Transverse colon (tissue), 4 donors: ENCODE results near the gene CACNA1S. TPM values are rescaled to one million over a fixed set of nuclear protein-coding genes. Genes with fewer than 3 reads are reported as not detected.

Source experiments
- DNase-seq: peaks from one replicate; pipeline ENCODE4 v3.0.0-alpha.2; 2019
- H3K27ac ChIP-seq, 4 donors: fragments of 200-600 bp; sonication (generic); 2 replicates each; pipeline ENCODE4 v1.5.1; 2016 to 2018; ENCODE audit warnings: inconsistent platforms in 4 of 4
- H3K27me3 ChIP-seq: fragments of 200-600 bp; sonication (generic); 2 replicates; pipeline ENCODE4 v1.5.1; 2017; ENCODE audit warnings: inconsistent platforms
- H3K36me3 ChIP-seq, 4 donors: fragments of 200-600 bp; sonication (generic); 2 replicates each; pipeline ENCODE4 v1.5.1; 2017 to 2019; ENCODE audit warnings: inconsistent platforms in 4 of 4
- H3K4me1 ChIP-seq, 4 donors: fragments of 200-600 bp; sonication (generic); 2 replicates each; pipeline ENCODE4 v1.5.1; 2017 to 2020; ENCODE audit warnings: inconsistent platforms in 4 of 4
- H3K4me3 ChIP-seq, 4 donors: fragments of 200-600 bp; sonication (generic); 1 replicate in 1 of 4; 2 replicates in 3 of 4; pipeline versions ENCODE4 v1.5.1 to v1.6.1; 2017 to 2019; ENCODE audit warnings: inconsistent platforms in 4 of 4
- H3K9me3 ChIP-seq, 2 donors: fragments of 200-600 bp; sonication (generic); 2 replicates each; pipeline ENCODE4 v1.5.1; 2017 to 2019; ENCODE audit warnings: inconsistent platforms in 2 of 2
- EP300 ChIP-seq: sonication (generic); formaldehyde crosslinking; IDR thresholded peaks from one replicate; pipeline ENCODE4 v1.6.1; 2017; ENCODE audit warnings: antibody characterized with exemption, low read depth
- POLR2A ChIP-seq: fragments of 450-650 bp; IDR thresholded peaks from one replicate; pipeline ENCODE4 v1.6.1; 2016; ENCODE audit warnings: antibody characterized with exemption, mild to moderate bottlenecking, moderate library complexity
- POLR2AphosphoS5 ChIP-seq, 3 donors: sonication (generic); formaldehyde crosslinking; IDR thresholded peaks; one replicate each; pipeline ENCODE4 v1.6.1; 2016; ENCODE audit warnings: antibody characterized with exemption in 3 of 3
- WGBS, 2 donors: methylation state at CpG; one replicate each; pipeline ENCODE4 v1.1.5; 2018; ENCODE audit warnings: low coverage in 1 of 2; 5-methylcytosine and 5-hydroxymethylcytosine counted together
- in situ Hi-C, 4 donors: fragments of 200-750 bp; cut with MboI; loops; one replicate each; pipeline versions ENCODE4 v1.15.0 to v1.15.1; 2017; ENCODE audit warnings: low sequenced_read_pairs in 3 of 4, low pct_ligation_motif_present in 1 of 4, low pct_unique_long_range_greater_than_20kb in 1 of 4
- intact Hi-C: fragments of 100-400 bp; cut with DNase I; formaldehyde crosslinking; loops from one replicate; pipeline ENCODE4 v1.15.1; 2023; ENCODE audit warnings: low total_unique reads
- total RNA-seq, 4 donors: library from RNA; depleted of rRNA; stranded (reverse); fragments of >200 nt; gene quantifications; one replicate each; pipeline ENCODE4 v1.1.0, GENCODE V29; 2016
- TF ChIP-seq, protein P1 (sequence below), 5 experiments: fragments of 200-600 bp in 3 of 5; fragments of 450-650 bp in 2 of 5; sonication (generic) in 3 of 5; IDR thresholded peaks; 1 replicate in 2 of 5; 2 replicates in 3 of 5; pipeline ENCODE4 v1.5.1; 2016 to 2017; ENCODE audit warnings: antibody characterized with exemption in 5 of 5, inconsistent platforms in 3 of 5, mild to moderate bottlenecking in 2 of 5, moderate library complexity in 1 of 5

CACNA1S gene
- total RNA-seq, 4 donors from 2014 or later = not detected

DNA sequence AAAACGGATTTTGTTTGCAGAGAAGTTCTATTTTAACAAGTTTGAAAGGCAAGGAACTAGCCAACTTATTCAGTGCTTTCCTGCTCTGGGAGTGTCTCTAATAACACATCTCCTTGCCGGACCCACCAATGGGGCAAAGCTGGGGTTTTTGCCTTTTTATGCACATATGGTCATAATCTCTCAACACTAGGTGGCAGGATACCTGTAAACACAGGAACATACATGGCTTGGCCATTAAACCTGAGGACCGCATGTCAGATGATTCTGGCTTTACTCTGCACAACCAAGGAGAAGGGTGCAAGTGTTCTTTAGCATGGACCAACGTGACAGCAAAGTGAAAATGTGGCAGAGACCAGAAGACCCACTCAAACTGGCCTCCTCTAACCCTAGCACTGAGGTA is 37.2 kb upstream of the CACNA1S start:
- intact Hi-C loops = no loop called here
- DNase-seq = no peak
- Histone ChIP-seq H3K4me3 (no peak overlapping the region), H3K9me3 (no peaks in the 10 kb centered on the region), H3K36me3 (peaks cover 0 to 15% (median 0%) of the 10 kb centered on the region in 4 donors), H3K27ac (no peak overlapping the region), H3K27me3 (no peaks in the 10 kb centered on the region), H3K4me1 (peaks cover 6 to 15% (median 10%) of the 10 kb centered on the region in 4 donors)
- 41 to 68% methylated on average over 2 to 4 of the region's 4 CpGs for WGBS, 2 donors
- in situ Hi-C loops = loop anchor here in 1 of 4 donors (10.0 kb wide), 1 partner anchor 75 kb away; no protein-coding TSS in a partner anchor
- TF ChIP-seq EP300 (no peak), POLR2AphosphoS5 (IDR thresholded peaks at IDR 0.05) (no peak)
- TF ChIP-seq, protein P1, sequence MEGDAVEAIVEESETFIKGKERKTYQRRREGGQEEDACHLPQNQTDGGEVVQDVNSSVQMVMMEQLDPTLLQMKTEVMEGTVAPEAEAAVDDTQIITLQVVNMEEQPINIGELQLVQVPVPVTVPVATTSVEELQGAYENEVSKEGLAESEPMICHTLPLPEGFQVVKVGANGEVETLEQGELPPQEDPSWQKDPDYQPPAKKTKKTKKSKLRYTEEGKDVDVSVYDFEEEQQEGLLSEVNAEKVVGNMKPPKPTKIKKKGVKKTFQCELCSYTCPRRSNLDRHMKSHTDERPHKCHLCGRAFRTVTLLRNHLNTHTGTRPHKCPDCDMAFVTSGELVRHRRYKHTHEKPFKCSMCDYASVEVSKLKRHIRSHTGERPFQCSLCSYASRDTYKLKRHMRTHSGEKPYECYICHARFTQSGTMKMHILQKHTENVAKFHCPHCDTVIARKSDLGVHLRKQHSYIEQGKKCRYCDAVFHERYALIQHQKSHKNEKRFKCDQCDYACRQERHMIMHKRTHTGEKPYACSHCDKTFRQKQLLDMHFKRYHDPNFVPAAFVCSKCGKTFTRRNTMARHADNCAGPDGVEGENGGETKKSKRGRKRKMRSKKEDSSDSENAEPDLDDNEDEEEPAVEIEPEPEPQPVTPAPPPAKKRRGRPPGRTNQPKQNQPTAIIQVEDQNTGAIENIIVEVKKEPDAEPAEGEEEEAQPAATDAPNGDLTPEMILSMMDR (IDR thresholded peaks at IDR 0.05) = peak in 4 of 5 experiments; percentile 38 to 53 (median 48)

- Histone ChIP-seq H3K4me3 (no peak overlapping the region), H3K4me1 (peaks cover 0 to 2% (median under 1%) of the 10 kb centered on the region in 4 donors), H3K27me3 (no peaks in the 10 kb centered on the region), H3K27ac (no peak overlapping the region), H3K36me3 (peaks cover 0 to 15% (median 0%) of the 10 kb centered on the region in 4 donors), H3K9me3 (no peaks in the 10 kb centered on the region)
- 85 to 90% methylated on average over 11 to 12 of the region's 13 CpGs for WGBS, 2 donors
- no peak for DNase-seq
- TF ChIP-seq, protein P1 (IDR thresholded peaks at IDR 0.05) = no peak
- in situ Hi-C loops = loop anchor here in 1 of 4 donors (10.0 kb wide), 1 partner anchor 77 kb away; no protein-coding TSS in a partner anchor
- intact Hi-C loops = no loop called here
Observed at GRCh38 chr1:201147396-201148015, 35.3 kb upstream of the CACNA1S start.

DNA sequence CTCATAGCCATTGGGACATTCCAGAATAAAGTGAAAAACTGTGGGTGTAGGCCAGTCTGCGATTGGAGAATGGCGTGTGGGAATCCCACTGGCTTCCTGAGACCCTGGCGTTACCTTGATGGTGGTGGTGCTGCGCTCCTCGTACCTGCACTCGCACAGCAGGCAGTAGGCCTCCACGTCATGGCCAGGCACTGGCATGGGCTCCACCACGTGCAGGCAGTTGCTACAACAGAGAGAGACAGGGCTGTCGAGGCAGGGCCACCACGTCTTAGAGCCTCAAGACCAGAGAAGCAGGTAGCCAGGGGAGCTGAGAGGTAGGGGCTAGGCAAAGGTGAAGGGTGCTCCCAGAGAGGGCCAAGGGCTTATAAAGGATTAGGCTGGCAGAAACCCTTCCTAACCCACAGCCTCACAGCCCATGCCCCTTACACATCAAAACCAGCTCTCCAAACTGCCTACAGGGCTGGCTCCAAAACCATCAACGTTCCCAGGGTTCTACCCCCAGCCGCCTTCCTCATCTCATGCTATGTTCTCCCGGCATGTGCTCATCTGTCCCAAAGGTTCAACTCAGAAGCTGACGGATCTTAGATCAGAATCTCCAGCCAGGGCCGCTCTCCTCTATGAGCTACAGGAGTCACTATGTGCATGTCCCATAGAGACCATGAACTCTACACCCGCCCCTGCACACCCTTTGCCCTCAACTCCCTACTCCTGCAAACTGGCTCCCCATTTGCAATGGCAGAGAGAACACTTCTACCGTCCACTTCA is 34.6 kb upstream of the CACNA1S start:
- Histone ChIP-seq H3K27me3 (no peaks in the 10 kb centered on the region), H3K9me3 (no peaks in the 10 kb centered on the region), H3K27ac (no peak overlapping the region), H3K36me3 (peaks cover 0 to 15% (median 0%) of the 10 kb centered on the region in 4 donors), H3K4me1 (no peaks in the 10 kb centered on the region), H3K4me3 (no peak overlapping the region)
- in situ Hi-C loops (loop anchor here in 1 of 4 donors (10.0 kb wide), 1 partner anchor 78 kb away; no protein-coding TSS in a partner anchor), intact Hi-C loops (no loop called here)
- no peak for DNase-seq
- WGBS, 2 donors = 87 to 90% methylated on average over 2 to 17 of the region's 17 CpGs
- no peak for TF ChIP-seq POLR2A
- TF ChIP-seq EP300 = no peak
- no peak for TF ChIP-seq POLR2AphosphoS5 (IDR thresholded peaks at IDR 0.05)
- TF ChIP-seq, protein P1 (IDR thresholded peaks at IDR 0.05) = no peak

- in situ Hi-C loops = loop anchor here in 1 of 4 donors (10.0 kb wide), 1 partner anchor 79 kb away; no protein-coding TSS in a partner anchor
- Histone ChIP-seq H3K36me3 (peaks cover 0 to 15% (median 0%) of the 10 kb centered on the region in 4 donors), H3K27ac (no peak overlapping the region), H3K9me3 (no peaks in the 10 kb centered on the region), H3K4me1 (no peaks in the 10 kb centered on the region), H3K4me3 (no peak overlapping the region), H3K27me3 (no peaks in the 10 kb centered on the region)
- no peak for DNase-seq
- intact Hi-C loops = no loop called here
- WGBS, 2 donors = 78 to 85% methylated on average over 5 to 7 of the region's 7 CpGs
- TF ChIP-seq EP300 (no peak), POLR2AphosphoS5 (IDR thresholded peaks at IDR 0.05) (no peak), POLR2A (no peak)
- TF ChIP-seq, protein P1 (IDR thresholded peaks at IDR 0.05) = no peak
Observed at GRCh38 chr1:201145816-201146215, 33.6 kb upstream of the CACNA1S start.
